ENCODE results near the gene MC1R. TPM values are rescaled to one million over a fixed set of nuclear protein-coding genes. Genes with fewer than 3 reads are reported as not detected.
"Not testable (repeated sequence)": the region's sequence is repeated elsewhere in the genome, so short reads cannot be mapped to it uniquely, and the experiment has no call there.

MC1R gene
- total RNA-seq, 1 donor from 2014 or later, result 3.8 TPM

GRCh38 chr16:89913408-89914387, 5.0 kb upstream of the MC1R start:
- no peak for TF ChIP-seq CTCF (conservative IDR thresholded peaks at IDR 0.05)
- Mint-ChIP-seq H3K36me3 (peaks cover 3% of the 10 kb centered on the region), H3K4me3 (no peak overlapping the region), H3K9me3 (no peaks in the 10 kb centered on the region), H3K27me3 (peaks cover 2% of the 10 kb centered on the region), H3K4me1 (ENCODE audit: unreplicated experiment) (no peaks in the 10 kb centered on the region), H3K27ac (no peak overlapping the region)
- DNase-seq (ENCODE audit: extremely low spot score, unreplicated experiment), result no peak

DNA sequence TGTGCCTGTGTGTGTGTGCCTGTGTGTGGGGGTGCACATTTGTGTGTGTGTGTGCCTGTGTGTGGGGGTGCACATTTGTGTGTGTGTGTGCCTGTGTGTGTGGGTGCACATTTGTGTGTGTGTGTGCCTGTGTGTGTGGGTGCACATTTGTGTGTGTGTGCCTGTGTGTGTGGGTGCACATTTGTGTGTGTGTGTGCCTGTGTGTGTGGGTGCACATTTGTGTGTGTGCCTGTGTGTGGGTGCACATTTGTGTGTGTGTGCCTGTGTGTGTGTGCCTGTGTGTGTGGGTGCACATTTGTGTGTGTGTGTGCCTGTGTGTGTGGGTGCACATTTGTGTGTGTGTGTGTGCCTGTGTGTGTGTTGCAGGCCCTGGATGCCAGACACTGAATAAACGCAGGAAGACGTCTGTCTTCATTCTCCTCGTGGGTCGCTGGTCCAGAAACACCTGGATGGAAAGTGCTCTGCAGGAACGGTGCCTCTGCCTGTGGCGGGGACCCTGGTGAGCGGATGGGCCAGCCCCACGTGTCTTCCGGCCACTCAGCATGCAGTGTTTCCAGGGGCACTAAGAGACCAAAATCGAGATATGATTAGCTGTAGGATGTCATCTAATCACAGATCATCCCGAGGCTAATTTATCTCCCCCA, 3.9 kb upstream of the MC1R start:
- H3K27ac Mint-ChIP-seq, H3K4me3 Mint-ChIP-seq, H3K9me3 Mint-ChIP-seq: not testable (repeated sequence)

GRCh38 chr16:89915303-89916232, 3.1 kb upstream of the MC1R start:
- no peaks in the 10 kb centered on the region for H3K4me1 Mint-ChIP-seq (ENCODE audit: unreplicated experiment)
- H3K27me3 Mint-ChIP-seq, result peaks cover 13% of the 10 kb centered on the region

More for the DNA sequence above, 3.9 kb upstream of the MC1R start:
- H3K36me3 Mint-ChIP-seq; H3K27me3 Mint-ChIP-seq; H3K4me1 Mint-ChIP-seq (ENCODE audit: unreplicated experiment); DNase-seq (ENCODE audit: extremely low spot score, unreplicated experiment): not testable (repeated sequence)

GRCh38 chr16:89917773-89918452, 749 bp upstream of the MC1R start:
- Mint-ChIP-seq H3K4me1 (ENCODE audit: unreplicated experiment) (no peaks in the 10 kb centered on the region), H3K4me3 (peak overlapping the region; percentile 76), H3K27ac (no peak overlapping the region), H3K36me3 (no peaks in the 10 kb centered on the region), H3K9me3 (no peaks in the 10 kb centered on the region), H3K27me3 (peaks cover 22% of the 10 kb centered on the region)
- no peak for TF ChIP-seq CTCF (conservative IDR thresholded peaks at IDR 0.05)
- DNase-seq (ENCODE audit: extremely low spot score, unreplicated experiment), result no peak

More at GRCh38 chr16:89915303-89916232, 3.1 kb upstream of the MC1R start:
- TF ChIP-seq CTCF (conservative IDR thresholded peaks at IDR 0.05), result no peak
- DNase-seq (ENCODE audit: extremely low spot score, unreplicated experiment), result no peak
- Mint-ChIP-seq H3K4me3 (no peak overlapping the region), H3K9me3 (no peaks in the 10 kb centered on the region), H3K36me3 (peaks cover 3% of the 10 kb centered on the region), H3K27ac (no peak overlapping the region)

DNA sequence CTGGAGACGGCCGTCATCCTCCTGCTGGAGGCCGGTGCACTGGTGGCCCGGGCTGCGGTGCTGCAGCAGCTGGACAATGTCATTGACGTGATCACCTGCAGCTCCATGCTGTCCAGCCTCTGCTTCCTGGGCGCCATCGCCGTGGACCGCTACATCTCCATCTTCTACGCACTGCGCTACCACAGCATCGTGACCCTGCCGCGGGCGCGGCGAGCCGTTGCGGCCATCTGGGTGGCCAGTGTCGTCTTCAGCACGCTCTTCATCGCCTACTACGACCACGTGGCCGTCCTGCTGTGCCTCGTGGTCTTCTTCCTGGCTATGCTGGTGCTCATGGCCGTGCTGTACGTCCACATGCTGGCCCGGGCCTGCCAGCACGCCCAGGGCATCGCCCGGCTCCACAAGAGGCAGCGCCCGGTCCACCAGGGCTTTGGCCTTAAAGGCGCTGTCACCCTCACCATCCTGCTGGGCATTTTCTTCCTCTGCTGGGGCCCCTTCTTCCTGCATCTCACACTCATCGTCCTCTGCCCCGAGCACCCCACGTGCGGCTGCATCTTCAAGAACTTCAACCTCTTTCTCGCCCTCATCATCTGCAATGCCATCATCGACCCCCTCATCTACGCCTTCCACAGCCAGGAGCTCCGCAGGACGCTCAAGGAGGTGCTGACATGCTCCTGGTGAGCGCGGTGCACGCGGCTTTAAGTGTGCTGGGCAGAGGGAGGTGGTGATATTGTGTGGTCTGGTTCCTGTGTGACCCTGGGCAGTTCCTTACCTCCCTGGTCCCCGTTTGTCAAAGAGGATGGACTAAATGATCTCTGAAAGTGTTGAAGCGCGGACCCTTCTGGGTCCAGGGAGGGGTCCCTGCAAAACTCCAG, 1.1 kb downstream of the MC1R start:
- no peak overlapping the region for H3K27ac Mint-ChIP-seq
- no peak overlapping the region for H3K4me3 Mint-ChIP-seq
- no peak for TF ChIP-seq CTCF (conservative IDR thresholded peaks at IDR 0.05)
- H3K4me1 Mint-ChIP-seq (ENCODE audit: unreplicated experiment), result no peaks in the 10 kb centered on the region
- H3K9me3 Mint-ChIP-seq, result no peaks in the 10 kb centered on the region
- H3K36me3 Mint-ChIP-seq, result no peaks in the 10 kb centered on the region
- H3K27me3 Mint-ChIP-seq, result peaks cover 25% of the 10 kb centered on the region
- no peak for DNase-seq (ENCODE audit: extremely low spot score, unreplicated experiment)
